Prostate gland (tissue), 2 donors: Measurements from ENCODE around the gene PLSCR4.

ENCODE experiments used
- CTCF ChIP-seq, 4 experiments: fragments of 200-600 bp in 2 of 4; fragments of 450-650 bp in 2 of 4; sonication (generic) in 2 of 4; IDR thresholded peaks; 1 replicate in 3 of 4; 2 replicates in 1 of 4; pipeline ENCODE4 v1.5.1; 2016 to 2019; ENCODE audit warnings: antibody characterized with exemption in 4 of 4, mild to moderate bottlenecking in 2 of 4, moderate library complexity in 2 of 4
- POLR2A ChIP-seq: fragments of 450-650 bp; IDR thresholded peaks from one replicate; pipeline ENCODE4 v1.6.1; 2016; ENCODE audit warnings: antibody characterized with exemption, mild to moderate bottlenecking
- POLR2AphosphoS5 ChIP-seq: sonication (generic); formaldehyde crosslinking; IDR thresholded peaks from one replicate; pipeline ENCODE4 v1.6.1; 2017; ENCODE audit warnings: antibody characterized with exemption

GRCh38 chr3:146169891-146170290 is 81.0 kb downstream of the PLSCR4 start:
- TF ChIP-seq CTCF (IDR thresholded peaks at IDR 0.05) (no peak), POLR2A (no peak), POLR2AphosphoS5 (no peak)
